HG03521 (cell line): ENCODE measurements around the gene MGLL.

ENCODE experiments used
- ATAC-seq: cut with Tn5 transposase; IDR thresholded peaks from one replicate; pipeline ENCODE4 v1.9.1; 2021; ENCODE audit warnings: mild to moderate bottlenecking, moderate library complexity; ENCODE audit not compliant: unreplicated experiment

The MGLL gene

DNA sequence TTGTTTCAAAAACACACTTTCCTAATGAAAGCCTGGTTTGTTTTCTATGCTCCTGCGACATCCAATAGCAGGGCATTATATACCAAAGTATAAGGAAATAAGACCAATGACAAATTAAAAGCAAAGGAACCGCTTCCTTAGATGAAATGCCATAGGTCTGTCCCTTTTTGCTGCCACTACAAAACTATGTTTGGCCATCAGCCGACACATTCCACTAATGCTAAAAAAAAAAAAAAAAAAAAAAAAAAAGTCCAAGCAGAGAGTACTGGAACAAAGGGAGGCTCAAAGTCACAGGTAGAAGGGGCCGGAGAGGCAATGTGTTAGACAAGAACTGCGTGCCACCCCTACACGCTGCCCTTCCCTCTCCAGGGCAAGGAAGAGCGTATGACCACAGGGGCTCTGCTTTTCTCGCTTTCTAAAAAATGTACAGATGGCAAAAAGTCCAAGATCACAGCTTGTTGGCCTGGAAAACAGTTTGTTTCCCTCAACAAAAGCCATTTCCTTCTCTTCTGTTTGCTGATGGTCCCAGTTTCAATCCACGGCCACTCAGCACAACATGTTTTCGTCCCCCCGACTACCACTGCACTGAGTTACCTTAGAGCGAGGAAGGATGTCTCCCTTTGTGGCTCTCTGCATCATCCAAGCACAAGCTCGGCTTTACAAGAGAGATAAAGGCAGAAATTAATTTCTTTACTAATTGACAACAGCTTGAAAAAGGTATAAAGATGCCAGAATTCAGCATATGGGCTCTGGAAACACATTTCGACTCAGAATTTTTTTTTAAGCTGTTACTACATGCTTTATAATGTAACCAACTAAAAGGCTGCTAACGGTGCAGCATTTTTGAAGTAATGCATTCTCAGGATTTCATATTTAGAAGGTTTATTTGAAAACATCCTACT lies 78.7 kb downstream of the MGLL start:
- ATAC-seq, result no peak

DNA sequence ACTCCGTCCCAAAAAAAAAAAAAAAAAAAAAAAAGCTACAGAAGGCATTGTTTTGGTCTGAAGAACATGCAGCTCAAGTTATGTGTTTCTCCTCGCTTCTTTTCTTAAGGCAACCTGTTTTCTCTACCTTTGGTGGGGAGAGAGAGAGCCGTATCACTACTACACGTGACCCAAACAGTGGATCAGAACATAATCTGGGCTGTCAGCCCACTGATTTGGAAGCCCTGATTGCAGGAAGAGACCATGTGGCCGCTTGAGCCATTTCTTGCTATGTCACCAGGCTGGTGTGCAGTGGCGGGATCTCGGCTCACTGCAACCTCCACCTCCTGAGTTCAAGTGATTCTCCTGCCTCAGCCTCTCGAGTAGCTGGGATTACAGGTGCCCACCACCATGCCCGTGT lies 79.7 kb downstream of the MGLL start:
- ATAC-seq, result no peak

GRCh38 chr3:127741690-127742089 lies 80.6 kb downstream of the MGLL start:
- ATAC-seq, result no peak

DNA sequence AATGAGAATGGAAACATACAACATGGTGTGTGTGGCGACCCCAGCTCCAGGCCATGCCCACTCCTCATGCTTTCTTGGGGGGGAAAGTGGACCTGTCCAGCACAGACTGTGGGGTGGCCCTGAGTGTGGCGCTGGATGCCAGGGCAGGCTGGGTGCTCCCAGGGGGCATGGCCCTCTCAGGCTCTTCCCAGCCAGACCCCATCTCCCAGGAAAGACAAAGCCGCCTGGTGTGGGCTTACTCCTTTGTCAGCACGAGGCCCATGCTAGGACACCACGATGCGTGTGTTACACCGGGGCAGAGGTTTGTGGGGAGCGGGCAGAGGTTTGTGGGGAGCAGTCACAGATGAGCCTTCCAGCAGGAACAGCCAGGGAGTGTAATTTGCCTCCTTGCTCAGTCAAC lies 81.1 kb downstream of the MGLL start:
- ATAC-seq, result no peak

DNA sequence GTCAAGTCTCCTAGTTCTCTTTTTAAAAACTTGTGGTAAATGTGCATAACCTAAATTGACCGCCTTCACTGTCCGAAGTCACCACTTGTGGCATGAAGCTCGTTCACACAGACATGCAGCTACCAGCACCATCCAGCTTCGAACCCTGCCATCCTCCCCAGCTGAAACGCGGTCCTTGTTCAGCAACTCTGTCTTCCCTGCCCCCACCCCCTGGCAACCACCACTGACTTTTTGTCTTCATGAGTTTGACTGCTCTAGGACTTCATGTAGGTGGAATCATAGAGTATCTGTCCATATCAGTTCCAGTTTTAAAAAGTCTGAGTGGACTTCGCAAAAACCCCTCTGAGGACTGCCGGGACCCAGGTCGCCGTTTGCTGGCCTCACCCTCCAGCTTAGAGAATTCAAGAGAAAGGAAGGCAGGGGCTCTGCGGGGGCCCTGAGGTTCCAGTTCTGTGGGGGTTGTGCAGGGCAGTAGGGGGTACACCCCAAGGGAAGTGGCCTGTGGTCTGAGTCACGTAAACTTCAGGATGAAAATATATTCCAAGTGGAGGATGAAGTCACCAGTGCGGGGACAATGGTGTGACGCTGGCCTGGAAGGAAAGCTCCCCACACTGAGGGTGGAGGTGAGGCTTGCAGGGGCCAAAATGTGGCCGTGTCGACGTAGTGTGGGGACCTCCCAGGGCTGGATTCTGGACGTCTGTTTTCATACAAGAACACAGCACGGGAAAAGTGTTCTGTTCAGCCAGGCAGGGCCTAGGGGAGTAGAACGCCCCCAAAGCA lies 82.0 kb downstream of the MGLL start:
- no peak for ATAC-seq

- no peak for ATAC-seq
These were observed 82.8 kb downstream of the MGLL start for GRCh38 chr3:127739347-127740135.

- ATAC-seq, result no peak
These were observed 84.0 kb downstream of the MGLL start for GRCh38 chr3:127738192-127738840.

DNA sequence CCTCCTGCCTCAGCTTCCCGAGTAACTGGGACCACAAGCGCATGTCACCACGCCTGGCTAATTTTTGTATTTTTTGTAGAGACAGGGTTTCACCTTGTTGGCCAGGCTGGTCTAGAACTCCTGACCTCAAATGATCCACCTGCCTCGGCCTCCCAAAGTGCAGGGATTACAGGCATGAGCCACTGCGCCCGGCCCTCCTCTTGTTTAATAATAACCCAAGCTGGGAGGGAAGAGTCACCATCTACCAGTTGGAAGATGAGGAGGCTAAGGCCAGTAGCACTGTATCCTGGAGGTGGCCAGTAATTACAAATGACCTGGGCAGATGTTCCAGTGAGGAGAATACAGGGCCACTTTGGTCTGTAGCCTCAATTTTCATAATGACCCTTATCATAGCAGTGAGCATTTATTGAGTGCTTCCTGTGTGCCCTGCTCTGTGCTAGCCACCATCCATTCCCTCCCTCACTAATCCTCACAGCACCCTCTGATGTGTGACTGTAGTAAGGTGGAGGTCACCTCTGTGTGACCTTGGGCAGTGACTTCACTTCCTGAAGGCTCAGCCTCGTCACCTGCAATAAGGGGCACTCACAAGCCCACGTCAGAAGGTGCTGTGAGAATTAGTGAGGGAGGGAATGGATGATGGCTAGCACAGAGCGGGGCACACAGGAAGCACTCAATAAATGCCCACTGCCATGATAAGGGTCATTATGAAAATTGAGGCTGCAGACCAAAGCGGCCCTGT lies 85.3 kb downstream of the MGLL start:
- ATAC-seq, result no peak

GRCh38 chr3:127735767-127736693 lies 86.3 kb downstream of the MGLL start:
- ATAC-seq, result no peak

GRCh38 chr3:127734754-127735473 lies 87.4 kb downstream of the MGLL start:
- ATAC-seq, result no peak

GRCh38 chr3:127734181-127734720 lies 88.1 kb downstream of the MGLL start:
- ATAC-seq, result no peak

GRCh38 chr3:127733781-127734180 lies 88.5 kb downstream of the MGLL start:
- ATAC-seq, result no peak

DNA sequence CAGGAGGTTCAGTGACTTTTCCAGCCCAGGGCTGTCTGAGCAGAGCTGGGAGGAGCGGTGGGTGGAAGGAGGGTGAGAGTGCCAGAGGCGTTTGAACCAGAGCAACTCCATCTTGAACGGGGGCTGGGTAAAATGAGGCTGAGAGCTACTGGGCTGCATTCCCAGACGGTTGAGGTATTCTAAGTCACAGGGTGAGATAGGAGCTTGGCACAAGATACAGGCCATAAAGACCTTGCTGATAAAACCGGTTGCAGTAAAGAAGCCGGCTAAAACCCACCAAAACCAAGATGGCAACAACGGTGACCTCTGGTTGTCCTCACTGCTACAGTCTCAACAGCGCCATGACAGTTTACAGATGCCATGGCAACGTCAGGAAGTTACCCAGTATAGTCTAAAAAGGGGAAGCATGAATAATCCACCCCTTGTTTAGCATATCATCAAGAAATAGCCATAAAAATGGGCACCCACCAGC lies 89.4 kb downstream of the MGLL start:
- ATAC-seq, result no peak

GRCh38 chr3:127732303-127732702 lies 90.0 kb downstream of the MGLL start:
- no peak for ATAC-seq

DNA sequence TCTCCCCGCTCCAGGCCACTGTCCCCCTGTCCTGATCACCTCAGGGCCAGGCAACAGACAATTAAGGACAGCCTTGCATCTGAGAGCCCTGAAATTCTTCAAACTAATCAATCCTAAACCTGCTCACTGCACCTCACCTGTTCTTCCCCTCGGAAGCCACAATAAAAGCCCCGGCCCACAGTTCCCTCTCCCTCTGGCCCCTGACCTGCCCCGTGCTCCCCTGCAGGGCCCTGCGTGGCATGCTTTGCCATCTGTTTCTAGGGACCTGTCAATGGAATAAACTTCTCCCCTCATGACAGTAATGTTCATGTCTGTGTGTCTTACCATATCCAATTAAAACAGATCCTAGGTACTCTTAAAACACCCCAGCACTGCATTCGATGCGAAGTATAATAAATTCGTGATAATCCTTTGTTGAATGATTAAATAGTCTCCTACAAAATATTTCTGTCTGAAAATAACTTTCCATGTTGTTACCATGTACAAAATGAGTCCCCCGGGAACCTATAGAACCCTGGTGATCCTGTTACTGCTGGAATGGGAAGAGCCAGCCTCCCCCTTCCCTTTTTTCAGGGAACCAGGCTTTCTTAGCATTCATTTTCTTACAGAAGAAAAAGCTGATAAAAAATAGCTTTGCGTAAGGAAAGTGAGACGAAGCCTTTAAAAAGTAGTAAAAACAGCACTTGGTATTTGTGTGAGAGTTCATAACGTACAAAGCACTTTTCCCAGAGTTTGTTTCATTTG lies 90.6 kb downstream of the MGLL start:
- no peak for ATAC-seq

DNA sequence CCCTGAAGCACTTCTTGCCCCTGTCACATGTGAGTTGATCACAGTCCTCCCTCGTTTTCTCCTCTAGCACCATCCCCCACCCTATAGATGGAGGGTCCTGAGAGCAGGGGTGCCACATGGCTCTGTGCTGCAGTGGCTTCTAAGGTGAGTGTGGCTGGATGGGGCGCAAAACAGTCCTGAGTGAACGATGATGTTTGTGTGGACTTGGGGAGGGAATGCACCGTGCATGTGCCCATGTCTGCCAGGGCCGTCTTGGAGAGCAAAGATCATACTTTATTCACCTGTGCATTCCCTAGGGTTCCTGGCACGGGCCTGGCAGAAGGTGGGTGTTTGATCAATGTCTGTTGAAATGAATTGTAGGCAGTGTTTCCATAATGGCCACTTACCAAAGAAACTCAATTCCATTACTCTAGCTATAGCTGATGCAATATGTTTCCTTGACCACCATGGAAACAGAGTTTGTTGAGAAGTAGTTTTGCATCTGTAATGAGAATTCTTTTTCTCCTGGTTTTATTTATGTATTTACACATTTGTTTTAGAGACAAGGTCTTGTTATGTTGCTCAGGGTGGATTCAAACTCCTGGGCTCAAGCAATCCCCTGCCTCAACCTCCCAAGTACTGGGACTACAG lies 91.5 kb downstream of the MGLL start:
- no peak for ATAC-seq

GRCh38 chr3:127730171-127730570 lies 92.1 kb downstream of the MGLL start:
- no peak for ATAC-seq
